ENCODE results near the gene NPAS3. TPM values are rescaled to one million over a fixed set of nuclear protein-coding genes. Genes with fewer than 3 reads are reported as not detected.

The NPAS3 gene
- total and polyA plus RNA-seq, 5 donors from 2014 or later, result not detected

GRCh38 chr14:33679461-33680225 is 741.0 kb downstream of the NPAS3 start:
- H3K27ac Mint-ChIP-seq, result no peak overlapping the region
- H3K9me3 ChIP-seq (ENCODE audit: control insufficient read depth in 2 of 2, low read length in 2 of 2), result no peaks in the 10 kb centered on the region
- no peaks in the 10 kb centered on the region for H3K27me3 ChIP-seq (ENCODE audit: control insufficient read depth, insufficient read depth, low read length)
- no peak for ATAC-seq (ENCODE audit: low read depth in 2 of 2)
- no peaks in the 10 kb centered on the region for H3K9me3 Mint-ChIP-seq
- no peak overlapping the region for H3K4me3 ChIP-seq (ENCODE audit: low read depth, low read length)
- no peaks in the 10 kb centered on the region for H3K36me3 Mint-ChIP-seq
- no peak overlapping the region for H3K4me3 Mint-ChIP-seq
- no peaks in the 10 kb centered on the region for H3K4me1 Mint-ChIP-seq
- DNase-seq, result no peak
- no peaks in the 10 kb centered on the region for H3K36me3 ChIP-seq (ENCODE audit: control insufficient read depth, insufficient read depth, low read length)
- H3K27ac ChIP-seq (ENCODE audit: insufficient read depth, low read length, poor library complexity, severe bottlenecking), result no peak overlapping the region
- no peaks in the 10 kb centered on the region for H3K27me3 Mint-ChIP-seq
- H3K4me1 ChIP-seq (ENCODE audit: control insufficient read depth, insufficient read depth, low read length, poor library complexity, severe bottlenecking), result no peaks in the 10 kb centered on the region

GRCh38 chr14:33680873-33681272 is 742.2 kb downstream of the NPAS3 start:
- Mint-ChIP-seq H3K9me3 (peaks cover 0 to 2% (median 0%) of the 10 kb centered on the region in 7 donors), H3K27ac (no peak overlapping the region), H3K4me1 (no peaks in the 10 kb centered on the region), H3K4me3 (no peak overlapping the region), H3K27me3 (no peaks in the 10 kb centered on the region), H3K36me3 (no peaks in the 10 kb centered on the region)
- Histone ChIP-seq H3K9me3 (ENCODE audit: control insufficient read depth in 2 of 2, low read length in 2 of 2) (no peaks in the 10 kb centered on the region), H3K36me3 (ENCODE audit: control insufficient read depth, insufficient read depth, low read length) (no peaks in the 10 kb centered on the region), H3K27ac (ENCODE audit: insufficient read depth, low read length, poor library complexity, severe bottlenecking) (no peak overlapping the region), H3K27me3 (ENCODE audit: control insufficient read depth, insufficient read depth, low read length) (no peaks in the 10 kb centered on the region), H3K4me1 (ENCODE audit: control insufficient read depth, insufficient read depth, low read length, poor library complexity, severe bottlenecking) (no peaks in the 10 kb centered on the region), H3K4me3 (ENCODE audit: low read depth, low read length) (no peak overlapping the region)
- ATAC-seq (ENCODE audit: low read depth in 2 of 2) (no peak), DNase-seq (no peak)

GRCh38 chr14:33682760-33683159 is 744.1 kb downstream of the NPAS3 start:
- Mint-ChIP-seq H3K27me3 (no peaks in the 10 kb centered on the region), H3K4me1 (no peaks in the 10 kb centered on the region), H3K9me3 (peaks cover 0 to 2% (median 0%) of the 10 kb centered on the region in 7 donors), H3K36me3 (no peaks in the 10 kb centered on the region), H3K27ac (no peak overlapping the region), H3K4me3 (no peak overlapping the region)
- no peaks in the 10 kb centered on the region for H3K36me3 ChIP-seq (ENCODE audit: control insufficient read depth, insufficient read depth, low read length)
- ATAC-seq (ENCODE audit: low read depth in 2 of 2), result no peak
- no peak overlapping the region for H3K4me3 ChIP-seq (ENCODE audit: low read depth, low read length)
- DNase-seq, result no peak
- H3K27ac ChIP-seq (ENCODE audit: insufficient read depth, low read length, poor library complexity, severe bottlenecking), result no peak overlapping the region
- H3K4me1 ChIP-seq (ENCODE audit: control insufficient read depth, insufficient read depth, low read length, poor library complexity, severe bottlenecking), result no peaks in the 10 kb centered on the region
- no peaks in the 10 kb centered on the region for H3K9me3 ChIP-seq (ENCODE audit: control insufficient read depth in 2 of 2, low read length in 2 of 2)
- H3K27me3 ChIP-seq (ENCODE audit: control insufficient read depth, insufficient read depth, low read length), result no peaks in the 10 kb centered on the region

- Histone ChIP-seq H3K27me3 (ENCODE audit: control insufficient read depth, insufficient read depth, low read length) (no peaks in the 10 kb centered on the region), H3K9me3 (ENCODE audit: control insufficient read depth in 2 of 2, low read length in 2 of 2) (no peaks in the 10 kb centered on the region), H3K27ac (ENCODE audit: insufficient read depth, low read length, poor library complexity, severe bottlenecking) (no peak overlapping the region), H3K4me1 (ENCODE audit: control insufficient read depth, insufficient read depth, low read length, poor library complexity, severe bottlenecking) (no peaks in the 10 kb centered on the region), H3K36me3 (ENCODE audit: control insufficient read depth, insufficient read depth, low read length) (no peaks in the 10 kb centered on the region), H3K4me3 (ENCODE audit: low read depth, low read length) (no peak overlapping the region)
- ATAC-seq (ENCODE audit: low read depth in 2 of 2) (no peak), DNase-seq (no peak)
- Mint-ChIP-seq H3K9me3 (peaks cover 0 to 2% (median 0%) of the 10 kb centered on the region in 7 donors), H3K27ac (no peak overlapping the region), H3K4me3 (no peak overlapping the region), H3K27me3 (no peaks in the 10 kb centered on the region), H3K36me3 (no peaks in the 10 kb centered on the region), H3K4me1 (no peaks in the 10 kb centered on the region)
Observed at GRCh38 chr14:33685026-33685425, 746.3 kb downstream of the NPAS3 start.

GRCh38 chr14:33685698-33686097 is 747.0 kb downstream of the NPAS3 start:
- Mint-ChIP-seq H3K4me1 (no peaks in the 10 kb centered on the region), H3K9me3 (peaks cover 0 to 2% (median 0%) of the 10 kb centered on the region in 7 donors), H3K4me3 (no peak overlapping the region), H3K27me3 (no peaks in the 10 kb centered on the region), H3K36me3 (no peaks in the 10 kb centered on the region), H3K27ac (no peak overlapping the region)
- no peak for DNase-seq
- no peaks in the 10 kb centered on the region for H3K27me3 ChIP-seq (ENCODE audit: control insufficient read depth, insufficient read depth, low read length)
- H3K4me1 ChIP-seq (ENCODE audit: control insufficient read depth, insufficient read depth, low read length, poor library complexity, severe bottlenecking), result no peaks in the 10 kb centered on the region
- H3K36me3 ChIP-seq (ENCODE audit: control insufficient read depth, insufficient read depth, low read length), result no peaks in the 10 kb centered on the region
- H3K27ac ChIP-seq (ENCODE audit: insufficient read depth, low read length, poor library complexity, severe bottlenecking), result no peak overlapping the region
- ATAC-seq (ENCODE audit: low read depth in 2 of 2), result no peak
- H3K4me3 ChIP-seq (ENCODE audit: low read depth, low read length), result no peak overlapping the region
- no peaks in the 10 kb centered on the region for H3K9me3 ChIP-seq (ENCODE audit: control insufficient read depth in 2 of 2, low read length in 2 of 2)

- no peaks in the 10 kb centered on the region for H3K4me1 ChIP-seq (ENCODE audit: control insufficient read depth, insufficient read depth, low read length, poor library complexity, severe bottlenecking)
- H3K27me3 ChIP-seq (ENCODE audit: control insufficient read depth, insufficient read depth, low read length), result no peaks in the 10 kb centered on the region
- peaks cover 0 to 2% (median 0%) of the 10 kb centered on the region in 7 donors for H3K9me3 Mint-ChIP-seq
- no peaks in the 10 kb centered on the region for H3K4me1 Mint-ChIP-seq
- no peak overlapping the region for H3K4me3 ChIP-seq (ENCODE audit: low read depth, low read length)
- no peak for ATAC-seq (ENCODE audit: low read depth in 2 of 2)
- no peaks in the 10 kb centered on the region for H3K9me3 ChIP-seq (ENCODE audit: control insufficient read depth in 2 of 2, low read length in 2 of 2)
- H3K27me3 Mint-ChIP-seq, result no peaks in the 10 kb centered on the region
- DNase-seq, result no peak
- H3K27ac Mint-ChIP-seq, result no peak overlapping the region
- no peaks in the 10 kb centered on the region for H3K36me3 Mint-ChIP-seq
- no peak overlapping the region for H3K27ac ChIP-seq (ENCODE audit: insufficient read depth, low read length, poor library complexity, severe bottlenecking)
- no peaks in the 10 kb centered on the region for H3K36me3 ChIP-seq (ENCODE audit: control insufficient read depth, insufficient read depth, low read length)
- H3K4me3 Mint-ChIP-seq, result no peak overlapping the region
Observed at GRCh38 chr14:33686218-33686617, 747.5 kb downstream of the NPAS3 start.

- Histone ChIP-seq H3K27me3 (ENCODE audit: control insufficient read depth, insufficient read depth, low read length) (no peaks in the 10 kb centered on the region), H3K36me3 (ENCODE audit: control insufficient read depth, insufficient read depth, low read length) (no peaks in the 10 kb centered on the region)
- no peak for DNase-seq
Observed at GRCh38 chr14:33686856-33687255, 748.2 kb downstream of the NPAS3 start.

GRCh38 chr14:33689680-33690079 is 751.0 kb downstream of the NPAS3 start:
- no peaks in the 10 kb centered on the region for H3K27me3 Mint-ChIP-seq
- no peaks in the 10 kb centered on the region for H3K4me1 ChIP-seq (ENCODE audit: control insufficient read depth, insufficient read depth, low read length, poor library complexity, severe bottlenecking)
- no peaks in the 10 kb centered on the region for H3K9me3 ChIP-seq (ENCODE audit: control insufficient read depth in 2 of 2, low read length in 2 of 2)
- no peaks in the 10 kb centered on the region for H3K36me3 Mint-ChIP-seq
- H3K27ac Mint-ChIP-seq, result no peak overlapping the region
- no peak for DNase-seq
- no peak overlapping the region for H3K4me3 ChIP-seq (ENCODE audit: low read depth, low read length)
- no peaks in the 10 kb centered on the region for H3K4me1 Mint-ChIP-seq
- H3K27ac ChIP-seq (ENCODE audit: insufficient read depth, low read length, poor library complexity, severe bottlenecking), result no peak overlapping the region
- H3K4me3 Mint-ChIP-seq, result no peak overlapping the region
- no peaks in the 10 kb centered on the region for H3K27me3 ChIP-seq (ENCODE audit: control insufficient read depth, insufficient read depth, low read length)
- no peaks in the 10 kb centered on the region for H3K36me3 ChIP-seq (ENCODE audit: control insufficient read depth, insufficient read depth, low read length)
- ATAC-seq (ENCODE audit: low read depth in 2 of 2), result no peak
- peaks cover 0 to 2% (median 0%) of the 10 kb centered on the region in 7 donors for H3K9me3 Mint-ChIP-seq

More at GRCh38 chr14:33686856-33687255, 748.2 kb downstream of the NPAS3 start:
- no peaks in the 10 kb centered on the region for H3K36me3 Mint-ChIP-seq
- H3K4me1 Mint-ChIP-seq, result no peaks in the 10 kb centered on the region
- peaks cover 0 to 2% (median 0%) of the 10 kb centered on the region in 7 donors for H3K9me3 Mint-ChIP-seq
- Histone ChIP-seq H3K4me1 (ENCODE audit: control insufficient read depth, insufficient read depth, low read length, poor library complexity, severe bottlenecking) (no peaks in the 10 kb centered on the region), H3K9me3 (ENCODE audit: control insufficient read depth in 2 of 2, low read length in 2 of 2) (no peaks in the 10 kb centered on the region), H3K4me3 (ENCODE audit: low read depth, low read length) (no peak overlapping the region), H3K27ac (ENCODE audit: insufficient read depth, low read length, poor library complexity, severe bottlenecking) (no peak overlapping the region)
- no peak overlapping the region for H3K27ac Mint-ChIP-seq
- no peak for ATAC-seq (ENCODE audit: low read depth in 2 of 2)
- H3K27me3 Mint-ChIP-seq, result no peaks in the 10 kb centered on the region
- no peak overlapping the region for H3K4me3 Mint-ChIP-seq

Data from CD4-positive, CD25-positive, alpha-beta regulatory T cell (primary cell).